ENCODE measurements around the gene ZFYVE27.
A peak's percentile ranks its signal among the peaks of the same experiment; 100 is the strongest.

Gene ZFYVE27

DNA sequence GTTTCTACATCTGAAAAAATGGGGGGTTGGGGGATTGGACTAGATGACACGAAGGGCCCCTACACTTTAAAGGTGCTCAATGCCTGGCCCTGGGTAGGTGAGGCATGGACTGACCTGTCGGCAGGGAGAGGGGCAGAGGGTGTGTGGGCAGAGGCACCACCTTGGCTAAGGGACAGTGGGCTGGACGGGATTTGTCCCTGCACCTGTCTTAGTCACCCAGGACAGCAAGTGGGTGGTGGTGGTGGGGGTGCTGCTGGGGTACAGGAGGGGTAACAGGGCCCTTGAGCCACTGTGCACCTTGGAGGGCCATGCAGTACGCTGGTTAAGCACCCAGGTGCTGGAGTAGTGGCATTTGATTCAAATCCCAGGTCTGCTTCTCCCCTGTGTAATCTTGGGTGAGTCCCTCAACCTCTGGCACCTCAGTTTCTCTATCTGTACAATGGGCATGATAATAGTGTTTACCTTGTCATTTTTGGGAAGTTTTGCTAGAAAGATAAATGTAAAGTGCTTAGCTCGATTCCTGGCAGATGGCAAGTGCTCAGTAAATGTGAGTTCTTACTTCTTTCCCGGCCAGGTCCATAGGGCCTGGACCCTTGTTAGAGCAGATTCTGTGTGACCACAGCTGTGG is 53.0 kb downstream of the ZFYVE27 start:
- no peak for DNase-seq
- no peak overlapping the region for H3K4me3 Mint-ChIP-seq

DNA sequence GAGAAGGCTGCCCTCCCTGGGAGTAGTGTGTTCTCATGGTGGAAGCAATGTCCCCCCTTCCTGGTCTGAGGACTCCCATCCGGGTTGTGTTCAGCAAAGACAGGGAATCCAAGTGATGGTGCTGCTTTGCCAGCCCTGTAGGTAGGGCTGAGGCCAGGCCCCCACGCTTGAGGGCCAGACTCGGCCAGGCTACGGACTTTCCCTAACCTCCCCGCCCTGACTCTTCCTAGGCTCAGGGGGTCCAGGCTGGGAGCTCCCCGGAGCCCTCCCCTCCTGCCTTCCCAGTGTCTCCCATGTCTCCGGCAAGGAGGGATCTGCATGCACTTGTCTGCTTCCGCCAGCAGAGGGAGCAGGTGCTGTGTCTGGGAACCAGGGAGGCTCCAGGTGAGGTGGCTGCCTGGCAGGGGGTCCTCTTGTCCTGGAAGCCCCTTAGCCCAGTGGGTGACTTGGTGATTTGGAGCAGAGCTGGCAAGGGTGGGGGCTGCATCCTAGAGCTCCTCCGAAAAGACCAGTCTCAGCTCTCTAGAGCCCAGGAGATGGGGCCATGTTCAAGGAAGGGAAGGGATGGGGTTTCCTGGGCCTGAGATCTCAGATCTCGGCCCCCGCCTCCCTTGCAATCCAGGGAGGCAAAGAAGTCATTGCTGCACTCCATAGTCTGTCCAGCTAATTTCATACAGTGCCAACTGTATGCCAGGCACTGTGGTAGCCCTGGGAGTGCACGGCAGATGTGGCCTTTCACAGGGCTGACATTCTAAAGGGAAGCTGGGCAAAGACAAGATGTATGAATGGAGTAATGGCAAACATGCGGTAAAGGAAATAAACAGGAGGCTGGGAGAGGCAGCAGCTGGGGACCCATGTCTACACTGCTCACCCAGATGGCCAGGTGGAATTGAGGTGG is 55.1 kb downstream of the ZFYVE27 start:
- CTCF ChIA-PET, result interaction anchor here (0.6 to 12.7 kb wide), 30 partner anchors 9 to 248 kb away, joined by 3 to 265 read pairs (median 4); partner anchors contain the start of gene GOLGA7B
- Mint-ChIP-seq H3K27me3 (peaks cover 38% of the 10 kb centered on the region), H3K27ac (peak overlapping the region; percentile 28), H3K4me3 (no peak overlapping the region), H3K9me3 (peaks cover 4% of the 10 kb centered on the region), H3K36me3 (peaks cover 6% of the 10 kb centered on the region), H3K4me1 (peaks cover 37% of the 10 kb centered on the region)
- DNase-seq, result peak; percentile 82

More for the DNA sequence above, 53.0 kb downstream of the ZFYVE27 start:
- H3K27me3 Mint-ChIP-seq, result peaks cover 48% of the 10 kb centered on the region
- CTCF ChIA-PET, result interaction anchor here (0.6 to 12.7 kb wide), 7 partner anchors 9 to 505 kb away, joined by 3 to 265 read pairs (median 3); no protein-coding TSS in a partner anchor
- H3K27ac Mint-ChIP-seq, result no peak overlapping the region
- H3K36me3 Mint-ChIP-seq, result no peaks in the 10 kb centered on the region
- H3K4me1 Mint-ChIP-seq, result peaks cover 16% of the 10 kb centered on the region
- H3K9me3 Mint-ChIP-seq, result no peaks in the 10 kb centered on the region

DNA sequence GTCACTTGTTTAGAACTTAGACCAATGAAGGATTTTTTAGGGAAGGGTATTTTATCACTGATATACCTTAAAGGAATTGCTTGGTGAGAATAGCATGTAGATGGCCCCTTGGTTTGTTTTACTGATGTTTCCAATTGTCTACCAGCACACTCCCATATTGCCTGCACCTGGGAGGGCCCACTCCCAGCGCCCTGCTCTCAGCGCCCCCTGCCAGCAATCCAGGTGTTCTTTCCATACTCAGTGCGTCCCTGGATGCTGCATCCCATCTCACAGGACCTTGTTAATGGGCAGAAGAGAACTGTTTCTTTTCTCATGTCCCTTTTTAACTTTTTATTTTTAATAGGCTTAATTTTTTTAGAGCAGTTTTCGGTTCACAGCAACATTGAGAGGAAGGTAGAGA is 59.0 kb downstream of the ZFYVE27 start:
- H3K27me3 Mint-ChIP-seq, result peaks cover 21% of the 10 kb centered on the region
- peaks cover 15% of the 10 kb centered on the region for H3K9me3 Mint-ChIP-seq
- CTCF ChIA-PET, result interaction anchor here (0.9 to 12.7 kb wide), 3 partner anchors 12 to 249 kb away, joined by 3 to 265 read pairs (median 3); no protein-coding TSS in a partner anchor
- no peak overlapping the region for H3K4me3 Mint-ChIP-seq
- no peak for DNase-seq
- H3K27ac Mint-ChIP-seq, result peak overlapping the region; percentile 95
- H3K4me1 Mint-ChIP-seq, result peaks cover 52% of the 10 kb centered on the region
- H3K36me3 Mint-ChIP-seq, result peaks cover 17% of the 10 kb centered on the region

- Mint-ChIP-seq H3K27me3 (peaks cover 23% of the 10 kb centered on the region), H3K9me3 (peaks cover 15% of the 10 kb centered on the region), H3K4me1 (peaks cover 50% of the 10 kb centered on the region), H3K27ac (peak overlapping the region; percentile 95), H3K4me3 (peak overlapping the region; percentile 55), H3K36me3 (peaks cover 17% of the 10 kb centered on the region)
- CTCF ChIA-PET, result interaction anchor here (0.9 to 12.7 kb wide), 4 partner anchors 12 to 248 kb away, joined by 3 to 265 read pairs (median 3); no protein-coding TSS in a partner anchor
- DNase-seq, result peak; percentile 62
Observed at GRCh38 chr10:97796651-97797050, 59.7 kb downstream of the ZFYVE27 start.

GRCh38 chr10:97798958-97799610 is 62.2 kb downstream of the ZFYVE27 start:
- CTCF ChIA-PET, result interaction anchor here (12.7 kb wide), 1 partner anchor 71 kb away, joined by 265 read pairs; no protein-coding TSS in a partner anchor

DNA sequence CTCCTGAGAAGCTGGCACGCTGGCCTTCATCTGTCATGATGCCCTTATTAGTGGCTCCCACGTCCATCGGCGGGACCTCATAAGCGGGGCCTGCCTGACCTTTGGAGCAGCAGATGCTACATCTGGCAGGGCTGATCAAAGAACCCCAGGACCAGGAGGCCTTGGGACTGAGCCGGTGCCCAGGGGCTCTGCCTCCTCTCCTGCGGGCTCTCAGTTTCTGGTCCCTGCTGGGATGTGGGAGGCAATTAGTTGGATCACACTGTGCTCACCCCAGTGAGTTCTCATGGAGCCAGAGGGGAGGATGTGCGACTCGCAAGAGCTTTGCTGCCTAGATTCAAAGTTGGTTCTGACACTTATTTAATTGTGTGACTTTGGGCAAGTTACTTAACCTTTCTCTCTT is 63.5 kb downstream of the ZFYVE27 start:
- H3K9me3 Mint-ChIP-seq, result peaks cover 15% of the 10 kb centered on the region
- H3K4me1 Mint-ChIP-seq, result peaks cover 32% of the 10 kb centered on the region
- peaks cover 30% of the 10 kb centered on the region for H3K27me3 Mint-ChIP-seq
- CTCF ChIA-PET, result interaction anchor here (1.0 to 2.1 kb wide), 2 partner anchors 8 to 69 kb away, joined by 4 to 9 read pairs; no protein-coding TSS in a partner anchor
- no peak overlapping the region for H3K27ac Mint-ChIP-seq
- DNase-seq, result no peak
- H3K4me3 Mint-ChIP-seq, result no peak overlapping the region
- H3K36me3 Mint-ChIP-seq, result peaks cover 17% of the 10 kb centered on the region

More at GRCh38 chr10:97798958-97799610, 62.2 kb downstream of the ZFYVE27 start:
- peaks cover 17% of the 10 kb centered on the region for H3K36me3 Mint-ChIP-seq
- peaks cover 37% of the 10 kb centered on the region for H3K4me1 Mint-ChIP-seq
- H3K27ac Mint-ChIP-seq, result no peak overlapping the region
- no peak for DNase-seq
- H3K27me3 Mint-ChIP-seq, result peaks cover 30% of the 10 kb centered on the region
- peaks cover 15% of the 10 kb centered on the region for H3K9me3 Mint-ChIP-seq
- no peak overlapping the region for H3K4me3 Mint-ChIP-seq

GRCh38 chr10:97801422-97801821 is 64.5 kb downstream of the ZFYVE27 start:
- H3K27me3 Mint-ChIP-seq, result peaks cover 30% of the 10 kb centered on the region
- H3K36me3 Mint-ChIP-seq, result peaks cover 15% of the 10 kb centered on the region
- H3K4me1 Mint-ChIP-seq, result peaks cover 22% of the 10 kb centered on the region
- no peak overlapping the region for H3K4me3 Mint-ChIP-seq
- DNase-seq, result no peak
- CTCF ChIA-PET, result interaction anchor here (2.1 kb wide), 1 partner anchor 9 kb away, joined by 9 read pairs; no protein-coding TSS in a partner anchor
- H3K27ac Mint-ChIP-seq, result no peak overlapping the region
- peaks cover 12% of the 10 kb centered on the region for H3K9me3 Mint-ChIP-seq

GRCh38 chr10:97805096-97805884 is 68.4 kb downstream of the ZFYVE27 start:
- CTCF ChIA-PET, result no interaction called here
- Mint-ChIP-seq H3K4me3 (no peak overlapping the region), H3K4me1 (no peaks in the 10 kb centered on the region), H3K9me3 (no peaks in the 10 kb centered on the region), H3K27ac (no peak overlapping the region), H3K27me3 (peaks cover 45% of the 10 kb centered on the region), H3K36me3 (no peaks in the 10 kb centered on the region)
- no peak for DNase-seq

- Mint-ChIP-seq H3K27me3 (peaks cover 40% of the 10 kb centered on the region), H3K9me3 (no peaks in the 10 kb centered on the region), H3K4me3 (no peak overlapping the region), H3K4me1 (no peaks in the 10 kb centered on the region), H3K36me3 (no peaks in the 10 kb centered on the region), H3K27ac (no peak overlapping the region)
- CTCF ChIA-PET, result no interaction called here
- DNase-seq, result no peak
Observed at GRCh38 chr10:97805949-97806348, 69.0 kb downstream of the ZFYVE27 start.

GRCh38 chr10:97810446-97810845 is 73.5 kb downstream of the ZFYVE27 start:
- Mint-ChIP-seq H3K9me3 (no peaks in the 10 kb centered on the region), H3K36me3 (no peaks in the 10 kb centered on the region), H3K27me3 (peaks cover 44% of the 10 kb centered on the region), H3K27ac (no peak overlapping the region), H3K4me1 (no peaks in the 10 kb centered on the region), H3K4me3 (no peak overlapping the region)
- DNase-seq, result no peak
- CTCF ChIA-PET, result interaction anchor here (1.2 kb wide), 1 partner anchor 17 kb away, joined by 3 read pairs; no protein-coding TSS in a partner anchor

All from activated naive CD4-positive, alpha-beta T cell treated with anti-CD3 and anti-CD28 coated beads, Interleukin-2, amount 10 ng/mL, durations not matched to agents 7 days and 5 days (primary cell).